Activated naive CD8-positive, alpha-beta T cell treated with anti-CD3 and anti-CD28 coated beads, Interleukin-2, amount 10 ng/mL, durations not matched to agents 7 days and 5 days (primary cell): Measurements from ENCODE around the gene PRPF6. TPM values are rescaled to one million over a fixed set of nuclear protein-coding genes. Genes with fewer than 3 reads are reported as not detected.

Experiments
- ATAC-seq: fragments of 150-1000 bp; cut with Tn5 transposase; one replicate; pipeline ENCODE4 v1.10.0; 2021; ENCODE audit warnings: low read depth, moderate library complexity
- POLR2A ChIA-PET: fragments of 350-600 bp; sonication (Branson Sonifier 250); formaldehyde crosslinking; loops from one replicate; lab custom pipeline; 2021; ENCODE audit warnings: antibody characterized with exemption; lab: Charles Lee
- DNase-seq: peaks from one replicate; pipeline ENCODE4 v3.0.0; 2021
- H3K27ac Mint-ChIP-seq: one replicate; pipeline ENCODE4 v1.8.0; 2022; ENCODE audit warnings: mild to moderate bottlenecking, mixed read lengths
- H3K27me3 Mint-ChIP-seq: one replicate; pipeline ENCODE4 v1.8.0; 2022; ENCODE audit warnings: mild to moderate bottlenecking, moderate library complexity, mixed read lengths
- H3K36me3 Mint-ChIP-seq: one replicate; pipeline ENCODE4 v1.8.0; 2021; ENCODE audit warnings: mild to moderate bottlenecking, mixed read lengths
- H3K4me1 Mint-ChIP-seq: one replicate; pipeline ENCODE4 v1.8.0; 2021; ENCODE audit warnings: mixed read lengths
- H3K4me3 Mint-ChIP-seq: one replicate; pipeline ENCODE4 v1.8.0; 2022; ENCODE audit warnings: mild to moderate bottlenecking, moderate library complexity, mixed read lengths
- H3K9me3 Mint-ChIP-seq: one replicate; pipeline ENCODE4 v1.8.0; 2021; ENCODE audit warnings: mixed read lengths
- total RNA-seq, 2 experiments: library from RNA; stranded (reverse); gene quantifications; one replicate each; pipeline ENCODE4 v1.2.3, GENCODE V29; 2021

The PRPF6 gene
- total RNA-seq, 2 experiments from 2014 or later = 76.7 to 78.4 TPM

DNA sequence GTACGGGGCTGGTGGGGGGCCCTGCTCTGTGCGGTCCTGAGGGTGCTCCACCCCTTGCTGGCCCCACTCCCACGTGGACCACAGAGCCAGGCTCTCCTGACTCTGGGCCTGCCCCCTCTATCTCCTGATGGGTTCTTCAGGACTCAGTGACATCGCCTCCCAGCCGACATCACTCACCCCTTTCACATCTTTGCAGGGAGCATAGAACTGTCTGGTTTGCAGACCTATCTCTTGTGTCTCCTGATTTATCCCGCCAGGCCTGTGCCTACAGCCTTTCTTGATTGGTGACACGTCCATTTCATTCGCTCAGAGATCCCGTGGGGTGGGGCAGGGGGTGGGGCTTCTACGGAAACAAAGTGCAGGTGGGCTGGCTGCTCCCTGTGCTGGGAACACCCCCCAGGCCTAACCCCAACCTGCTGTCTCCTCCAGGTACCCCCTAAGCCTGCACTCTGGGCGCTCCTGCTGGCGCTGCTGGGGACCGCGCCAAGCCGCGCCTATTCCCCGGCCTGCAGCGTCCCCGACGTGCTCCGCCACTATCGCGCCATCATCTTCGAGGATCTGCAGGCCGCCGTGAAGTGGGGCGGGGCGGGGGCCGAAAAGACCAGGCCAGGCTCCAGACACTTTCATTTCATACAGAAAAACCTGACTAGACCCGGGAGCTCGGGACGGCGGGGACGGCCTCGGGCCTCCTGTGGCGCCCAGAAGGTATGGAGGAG is 56.7 kb downstream of the PRPF6 start:
- H3K27me3 Mint-ChIP-seq = no peaks in the 10 kb centered on the region
- ATAC-seq (no peak), DNase-seq (peak; percentile 63)
- POLR2A ChIA-PET = interaction anchor here (0.9 to 7.1 kb wide), 12 partner anchors 16 to 81 kb away, joined by 3 to 142 read pairs (median 11); partner anchors contain the start of genes OPRL1, PRPF6, RGS19 and SAMD10
- H3K4me1 Mint-ChIP-seq = peaks cover 52% of the 10 kb centered on the region
- peak overlapping the region; percentile 84 for H3K4me3 Mint-ChIP-seq
- no peaks in the 10 kb centered on the region for H3K9me3 Mint-ChIP-seq
- peak overlapping the region; percentile 98 for H3K27ac Mint-ChIP-seq
- H3K36me3 Mint-ChIP-seq = peaks cover 6% of the 10 kb centered on the region

DNA sequence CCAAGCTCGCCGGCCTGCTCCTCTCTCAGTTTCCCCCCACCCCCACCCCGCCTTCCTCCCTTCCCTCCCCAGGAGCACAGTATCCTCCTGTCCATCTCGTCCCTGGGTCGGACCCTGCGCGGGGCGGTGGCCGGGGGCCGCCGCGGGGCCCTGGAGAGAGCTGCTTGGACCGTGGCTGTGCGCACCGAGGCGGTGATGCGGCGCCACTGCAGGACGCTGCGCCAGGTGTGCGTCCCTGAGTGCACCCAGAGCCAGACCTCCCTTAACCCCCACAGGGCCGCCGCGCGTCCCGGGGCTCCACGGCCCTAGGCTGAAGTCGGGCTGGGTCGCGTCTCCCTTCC is 57.3 kb downstream of the PRPF6 start:
- H3K27me3 Mint-ChIP-seq = no peaks in the 10 kb centered on the region
- H3K9me3 Mint-ChIP-seq = no peaks in the 10 kb centered on the region
- H3K4me1 Mint-ChIP-seq = peaks cover 52% of the 10 kb centered on the region
- H3K36me3 Mint-ChIP-seq = peaks cover 6% of the 10 kb centered on the region
- POLR2A ChIA-PET = interaction anchor here (0.7 to 7.1 kb wide), 15 partner anchors 11 to 517 kb away, joined by 3 to 142 read pairs (median 8); partner anchors contain the start of genes OPRL1, PPDPF, PRPF6 and RGS19
- DNase-seq (no peak), ATAC-seq (peak; percentile 22)
- H3K27ac Mint-ChIP-seq = peak overlapping the region; percentile 98
- peak overlapping the region; percentile 84 for H3K4me3 Mint-ChIP-seq

GRCh38 chr20:64038565-64039292 is 57.8 kb downstream of the PRPF6 start:
- peak overlapping the region; percentile 73 for H3K27ac Mint-ChIP-seq
- no peaks in the 10 kb centered on the region for H3K9me3 Mint-ChIP-seq
- ATAC-seq (peak; percentile 61), DNase-seq (peak; percentile 91)
- H3K36me3 Mint-ChIP-seq = peaks cover 5% of the 10 kb centered on the region
- H3K4me3 Mint-ChIP-seq = peak overlapping the region; percentile 71
- peaks cover 53% of the 10 kb centered on the region for H3K4me1 Mint-ChIP-seq
- peaks cover under 1% of the 10 kb centered on the region for H3K27me3 Mint-ChIP-seq
- POLR2A ChIA-PET = interaction anchor here (0.7 to 7.1 kb wide), 16 partner anchors 11 to 518 kb away, joined by 3 to 142 read pairs (median 6); partner anchors contain the start of genes OPRL1, PPDPF, PRPF6 and RGS19

DNA sequence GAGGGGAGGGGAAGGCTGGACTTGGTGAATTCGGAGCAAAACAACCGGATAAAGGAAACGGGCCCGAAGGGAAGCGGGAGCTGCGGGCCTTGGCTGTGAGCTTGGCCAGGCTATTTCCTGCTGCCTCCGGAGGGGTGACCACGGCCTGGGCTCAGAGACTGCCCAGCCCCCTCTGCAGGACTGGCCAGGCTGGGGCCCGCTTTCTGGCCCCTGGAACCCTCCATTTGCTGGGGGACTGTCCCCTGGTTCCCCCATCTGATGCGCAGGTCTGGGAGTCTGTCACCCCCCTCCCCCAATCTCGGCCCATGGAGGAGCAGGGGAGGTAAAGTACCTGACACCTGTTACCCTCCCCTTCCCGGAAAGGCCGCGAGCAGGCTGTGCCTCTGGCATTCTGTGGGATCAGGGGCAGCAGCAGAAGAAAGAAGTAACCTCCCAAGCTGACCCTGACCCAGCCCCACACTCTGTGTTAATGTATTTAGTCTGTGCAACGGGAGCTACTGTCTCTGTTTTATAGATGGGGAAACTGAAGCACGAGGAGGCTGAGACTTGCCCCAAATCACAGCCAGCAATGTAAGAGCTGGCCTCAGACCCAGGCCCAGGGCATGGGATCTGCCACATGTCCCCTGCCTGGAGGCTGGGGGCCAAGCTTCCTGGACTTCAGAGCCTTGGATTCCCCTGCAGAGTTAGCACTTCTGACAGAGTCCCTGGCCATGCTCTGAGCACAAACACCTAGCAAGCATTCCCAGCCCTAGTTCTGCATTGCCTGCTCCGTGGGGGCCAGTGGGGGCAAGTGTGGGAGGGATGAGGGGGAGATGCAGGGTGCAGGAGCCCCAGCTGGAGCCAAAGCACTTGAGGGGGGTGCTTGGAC is 58.6 kb downstream of the PRPF6 start:
- Mint-ChIP-seq H3K4me3 (peak overlapping the region; percentile 71), H3K36me3 (peaks cover 3% of the 10 kb centered on the region), H3K9me3 (no peaks in the 10 kb centered on the region), H3K27ac (peak overlapping the region; percentile 71), H3K27me3 (peaks cover 3% of the 10 kb centered on the region), H3K4me1 (peaks cover 47% of the 10 kb centered on the region)
- POLR2A ChIA-PET = interaction anchor here (1.1 to 7.1 kb wide), 12 partner anchors 14 to 519 kb away, joined by 3 to 142 read pairs (median 12); partner anchors contain the start of genes OPRL1, PPDPF, PRPF6 and RGS19
- ATAC-seq (no peak), DNase-seq (no peak)

DNA sequence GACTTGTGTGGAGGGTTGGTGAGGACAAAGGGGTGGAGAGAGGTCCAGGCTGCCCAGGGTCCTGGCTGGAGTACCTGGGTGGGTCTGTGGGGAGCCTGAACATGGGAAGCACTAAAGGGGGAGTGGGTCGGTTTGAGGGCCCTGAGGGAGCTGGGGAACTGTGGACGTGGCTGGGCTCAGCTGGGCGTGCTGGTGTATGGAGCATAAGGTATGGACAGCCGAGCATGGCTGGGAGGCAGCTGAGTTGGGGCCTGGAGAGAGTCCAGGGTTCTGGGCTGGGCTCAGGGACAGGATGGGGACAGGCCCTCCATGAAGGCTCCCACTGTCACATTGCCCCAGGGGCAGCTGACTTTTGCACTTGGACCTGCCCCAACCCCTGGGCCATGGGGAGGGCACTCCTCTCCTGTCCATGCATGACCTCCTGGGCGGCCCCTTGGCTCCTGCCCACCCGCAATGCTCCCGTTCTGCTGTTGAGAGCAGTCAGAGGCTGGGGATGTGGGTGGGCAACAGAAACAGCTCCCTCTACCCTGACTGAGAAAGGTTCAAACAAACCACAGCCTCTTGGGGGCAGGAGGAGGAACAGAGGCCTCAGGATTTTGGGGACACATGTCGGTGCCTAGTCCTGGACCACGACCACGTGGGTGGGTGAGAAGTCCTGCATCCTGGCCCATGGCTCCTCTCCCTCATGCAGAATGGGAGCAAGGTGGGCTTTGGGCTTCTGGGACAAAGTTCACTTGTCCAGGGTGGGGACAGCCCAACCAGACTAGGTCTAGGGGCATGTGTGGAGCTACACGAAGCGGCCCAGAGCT is 59.5 kb downstream of the PRPF6 start:
- DNase-seq (peak; percentile 42), ATAC-seq (no peak)
- Mint-ChIP-seq H3K27ac (peak overlapping the region; percentile 66), H3K27me3 (peaks cover 3% of the 10 kb centered on the region), H3K4me3 (peak overlapping the region; percentile 57), H3K9me3 (no peaks in the 10 kb centered on the region), H3K4me1 (peaks cover 39% of the 10 kb centered on the region), H3K36me3 (peaks cover 1% of the 10 kb centered on the region)
- POLR2A ChIA-PET = interaction anchor here (1.0 to 7.1 kb wide), 11 partner anchors 13 to 382 kb away, joined by 3 to 142 read pairs (median 8); partner anchors contain the start of genes PRPF6, RTEL1, SAMD10 and TCEA2

DNA sequence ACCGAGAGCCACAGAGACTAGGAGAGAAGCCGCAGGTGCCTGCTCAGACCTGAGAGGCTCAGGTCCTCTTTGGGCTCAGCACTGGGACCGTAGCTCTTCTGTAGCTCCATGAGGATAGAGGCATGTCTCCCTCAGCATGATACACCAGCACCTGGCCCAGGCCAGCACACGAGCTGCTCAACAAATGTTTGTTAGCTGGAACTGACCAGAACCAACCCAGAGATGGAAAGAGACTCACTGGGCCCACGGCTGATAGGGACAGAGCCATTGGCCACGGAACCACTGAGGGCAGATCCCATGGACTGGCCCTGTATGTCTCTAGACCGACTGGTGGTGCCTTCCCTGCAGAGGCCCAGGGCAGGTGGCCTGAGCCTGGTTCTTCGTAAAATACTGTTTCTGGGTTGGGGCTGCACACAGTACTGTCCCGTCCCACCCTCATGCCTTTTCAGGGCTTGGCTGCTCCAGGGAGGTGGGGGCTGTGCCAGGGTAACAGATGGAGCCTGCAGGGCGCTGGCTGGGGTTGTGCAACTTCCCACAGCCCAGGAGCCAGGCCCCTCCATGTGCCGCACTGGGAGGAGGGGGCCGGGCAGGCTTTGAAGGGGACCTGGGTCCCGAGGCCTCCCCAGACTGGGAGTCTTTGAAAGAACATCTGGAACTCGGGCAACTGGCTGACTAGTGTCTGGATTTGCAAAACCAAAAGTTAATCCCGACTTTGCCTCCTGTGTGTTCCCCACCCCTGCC is 60.3 kb downstream of the PRPF6 start:
- ATAC-seq = no peak
- POLR2A ChIA-PET = interaction anchor here (0.6 to 7.1 kb wide), 9 partner anchors 12 to 61 kb away, joined by 3 to 142 read pairs (median 6); partner anchors contain the start of genes PRPF6, SAMD10 and TCEA2
- peaks cover 40% of the 10 kb centered on the region for H3K4me1 Mint-ChIP-seq

GRCh38 chr20:64041781-64042053 is 60.8 kb downstream of the PRPF6 start:
- peak overlapping the region; percentile 48 for H3K4me3 Mint-ChIP-seq
- H3K36me3 Mint-ChIP-seq = peaks cover 1% of the 10 kb centered on the region
- no peaks in the 10 kb centered on the region for H3K9me3 Mint-ChIP-seq
- ATAC-seq (no peak), DNase-seq (peak; percentile 43)
- POLR2A ChIA-PET = interaction anchor here (0.6 to 7.1 kb wide), 5 partner anchors 12 to 61 kb away, joined by 3 to 142 read pairs (median 12); partner anchors contain the start of genes PRPF6, SAMD10 and TCEA2
- H3K4me1 Mint-ChIP-seq = peaks cover 38% of the 10 kb centered on the region
- peak overlapping the region; percentile 79 for H3K27ac Mint-ChIP-seq
- H3K27me3 Mint-ChIP-seq = peaks cover 10% of the 10 kb centered on the region

More for the DNA sequence above, 60.3 kb downstream of the PRPF6 start:
- Mint-ChIP-seq H3K4me3 (peak overlapping the region; percentile 57), H3K27ac (peak overlapping the region; percentile 79), H3K36me3 (peaks cover 1% of the 10 kb centered on the region), H3K9me3 (no peaks in the 10 kb centered on the region), H3K27me3 (peaks cover 5% of the 10 kb centered on the region)
- peak; percentile 45 for DNase-seq

DNA sequence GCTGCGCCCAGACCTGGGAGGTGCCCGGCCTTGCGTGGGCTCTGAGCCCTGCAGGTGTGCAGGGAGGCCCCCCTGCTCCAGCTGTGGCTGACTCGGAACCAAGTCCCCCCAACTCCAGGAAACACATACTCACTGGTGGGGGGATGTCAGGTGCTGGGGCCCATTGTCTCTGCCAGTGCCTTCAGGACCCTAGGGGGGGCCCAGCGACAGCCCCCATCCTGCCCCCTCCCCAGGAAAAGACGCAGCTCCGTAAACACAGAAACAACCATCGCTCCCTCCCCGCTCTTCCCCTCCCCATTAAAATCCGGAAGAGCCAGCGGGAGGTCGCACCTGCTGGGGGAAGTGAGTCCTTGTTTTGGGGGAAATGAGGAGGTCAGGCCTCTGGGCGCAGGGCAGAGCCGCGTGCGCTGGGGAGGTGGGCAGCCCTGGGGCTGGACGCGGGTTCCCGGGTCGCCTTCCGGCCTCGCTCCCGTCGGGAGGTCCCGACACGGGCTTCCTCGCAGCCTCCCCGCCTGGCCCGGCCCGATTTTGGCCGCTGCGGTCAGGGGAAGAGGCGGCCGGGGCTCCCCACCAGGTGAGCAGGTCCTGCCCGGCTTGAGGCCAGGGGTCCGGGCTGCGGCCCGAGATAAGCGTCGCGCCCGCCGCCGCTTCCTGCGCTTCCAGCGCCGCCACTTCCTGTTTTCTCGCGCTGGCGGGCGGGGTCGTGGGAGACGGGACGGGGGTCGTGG is 61.3 kb downstream of the PRPF6 start:
- Mint-ChIP-seq H3K9me3 (no peaks in the 10 kb centered on the region), H3K4me3 (peak overlapping the region; percentile 81), H3K27ac (peak overlapping the region; percentile 79), H3K4me1 (peaks cover 33% of the 10 kb centered on the region), H3K27me3 (peaks cover 13% of the 10 kb centered on the region), H3K36me3 (peaks cover 1% of the 10 kb centered on the region)
- DNase-seq (peak; percentile 56), ATAC-seq (no peak)
- POLR2A ChIA-PET = interaction anchor here (0.5 to 7.1 kb wide), 6 partner anchors 10 to 62 kb away, joined by 3 to 142 read pairs (median 6); partner anchors contain the start of genes PRPF6, SAMD10 and TCEA2

- Mint-ChIP-seq H3K27me3 (peaks cover 19% of the 10 kb centered on the region), H3K4me1 (peaks cover 30% of the 10 kb centered on the region), H3K4me3 (no peak overlapping the region), H3K36me3 (peaks cover 1% of the 10 kb centered on the region), H3K9me3 (no peaks in the 10 kb centered on the region), H3K27ac (peak overlapping the region; percentile 56)
- ATAC-seq = no peak
- DNase-seq = no peak
- POLR2A ChIA-PET = interaction anchor here (0.7 to 2.4 kb wide), 3 partner anchors 10 to 176 kb away, joined by 3 to 26 read pairs (median 3); no protein-coding TSS in a partner anchor
Measured at GRCh38 chr20:64043768-64044167, 62.8 kb downstream of the PRPF6 start.

- POLR2A ChIA-PET = interaction anchor here (0.7 to 2.4 kb wide), 4 partner anchors 9 to 177 kb away, joined by 3 to 26 read pairs (median 3); partner anchors contain the start of gene TCEA2
- Mint-ChIP-seq H3K27ac (peak overlapping the region; percentile 0), H3K36me3 (peaks cover 1% of the 10 kb centered on the region), H3K4me3 (no peak overlapping the region), H3K9me3 (no peaks in the 10 kb centered on the region), H3K4me1 (peaks cover 28% of the 10 kb centered on the region), H3K27me3 (peaks cover 22% of the 10 kb centered on the region)
- DNase-seq (no peak), ATAC-seq (no peak)
Measured at GRCh38 chr20:64044484-64045247, 63.7 kb downstream of the PRPF6 start.
